NCI-H1092 (cell line): Measurements from ENCODE around the gene UMPS.
"Not testable (repeated sequence)": the region's sequence is repeated elsewhere in the genome, so short reads cannot be mapped to it uniquely, and the experiment has no call there.

ENCODE experiments used
- DNase-seq: peaks from one replicate; lab custom pipeline; 2025; lab: John Stamatoyannopoulos, UW

UMPS gene

GRCh38 chr3:124707656-124708062, 22.6 kb upstream of the UMPS start:
- DNase-seq, result no peak

- DNase-seq, result no peak
These were observed 15.9 kb upstream of the UMPS start for GRCh38 chr3:124714223-124714853.

GRCh38 chr3:124722589-124722988, 7.7 kb upstream of the UMPS start:
- DNase-seq, result no peak

- no peak for DNase-seq
These were observed 667 bp downstream of the UMPS start for GRCh38 chr3:124730941-124731297.

- DNase-seq, result no peak
These were observed 1.5 kb downstream of the UMPS start for GRCh38 chr3:124731760-124732159.

- DNase-seq, result no peak
These were observed 10.8 kb downstream of the UMPS start for GRCh38 chr3:124741027-124741426.

GRCh38 chr3:124745756-124746155, 15.5 kb downstream of the UMPS start:
- DNase-seq, result no peak

GRCh38 chr3:124747111-124747981, 17.1 kb downstream of the UMPS start:
- no peak for DNase-seq

- DNase-seq, result no peak
These were observed 18.4 kb downstream of the UMPS start for GRCh38 chr3:124748560-124749198.

GRCh38 chr3:124749877-124750276, 19.6 kb downstream of the UMPS start:
- DNase-seq, result not testable (repeated sequence)

GRCh38 chr3:124751501-124751900, 21.2 kb downstream of the UMPS start:
- no peak for DNase-seq

- DNase-seq, result no peak
These were observed 21.8 kb downstream of the UMPS start for GRCh38 chr3:124752051-124752450.

GRCh38 chr3:124757926-124758325, 27.7 kb downstream of the UMPS start:
- DNase-seq, result not testable (repeated sequence)

GRCh38 chr3:124758851-124759635, 28.8 kb downstream of the UMPS start:
- DNase-seq, result no peak

GRCh38 chr3:124759666-124760401, 29.6 kb downstream of the UMPS start:
- DNase-seq, result no peak

- no peak for DNase-seq
These were observed 30.3 kb downstream of the UMPS start for GRCh38 chr3:124760601-124761000.

- DNase-seq, result peak; percentile 61
These were observed 31.1 kb downstream of the UMPS start for GRCh38 chr3:124761250-124761796.

- DNase-seq, result no peak
These were observed 31.8 kb downstream of the UMPS start for GRCh38 chr3:124761935-124762660.

- no peak for DNase-seq
These were observed 32.4 kb downstream of the UMPS start for GRCh38 chr3:124762661-124763011.

- no peak for DNase-seq
These were observed 33.0 kb downstream of the UMPS start for GRCh38 chr3:124763206-124763605.
